RKO (cell line): ENCODE measurements around the gene KLHL18.
A peak's percentile ranks its signal among the peaks of the same experiment; 100 is the strongest.
"Not testable (repeated sequence)": the region's sequence is repeated elsewhere in the genome, so short reads cannot be mapped to it uniquely, and the experiment has no call there.

Source experiments
- DNase-seq: peaks from one replicate; pipeline ENCODE4 v3.0.0-alpha.2; 2016; ENCODE audit warnings: low spot score

KLHL18 gene

DNA sequence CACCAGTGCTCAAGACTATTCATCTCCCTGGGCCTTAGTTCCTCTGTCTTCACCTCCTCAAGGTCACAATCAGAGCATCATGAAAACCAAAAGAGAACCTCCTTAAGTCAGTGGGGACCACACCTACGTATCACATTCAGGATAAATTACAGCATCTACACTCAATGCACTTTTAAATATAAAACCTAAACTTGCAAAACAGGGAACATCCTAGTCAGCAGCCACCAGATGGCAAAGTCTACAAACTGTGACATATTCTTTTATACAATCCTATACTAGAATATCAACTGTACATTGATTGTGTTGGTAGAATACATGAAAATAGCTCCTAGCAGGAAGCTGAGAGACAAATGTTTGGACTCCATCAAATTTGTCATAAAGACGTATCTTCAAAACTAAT, 8.1 kb upstream of the KLHL18 start:
- DNase-seq, result no peak

DNA sequence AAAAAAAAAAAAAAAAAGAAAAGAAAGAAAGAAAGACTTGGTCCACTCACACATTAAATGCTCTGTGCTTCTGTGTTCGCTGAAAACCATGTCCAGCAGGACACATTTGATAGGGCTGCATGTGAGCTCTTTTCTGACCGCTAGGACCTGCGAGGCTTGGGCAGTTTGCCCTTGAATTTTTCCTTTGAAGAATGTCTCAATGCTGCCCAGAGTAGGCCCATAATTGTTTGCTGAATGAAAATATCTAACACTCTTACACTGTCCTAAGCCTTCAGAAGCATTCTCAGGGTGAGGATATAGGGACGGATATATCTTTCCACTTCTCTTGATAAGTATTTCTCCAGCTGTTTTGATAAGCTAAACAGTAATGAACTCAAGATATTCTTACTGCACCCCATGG, 6.2 kb upstream of the KLHL18 start:
- no peak for DNase-seq

DNA sequence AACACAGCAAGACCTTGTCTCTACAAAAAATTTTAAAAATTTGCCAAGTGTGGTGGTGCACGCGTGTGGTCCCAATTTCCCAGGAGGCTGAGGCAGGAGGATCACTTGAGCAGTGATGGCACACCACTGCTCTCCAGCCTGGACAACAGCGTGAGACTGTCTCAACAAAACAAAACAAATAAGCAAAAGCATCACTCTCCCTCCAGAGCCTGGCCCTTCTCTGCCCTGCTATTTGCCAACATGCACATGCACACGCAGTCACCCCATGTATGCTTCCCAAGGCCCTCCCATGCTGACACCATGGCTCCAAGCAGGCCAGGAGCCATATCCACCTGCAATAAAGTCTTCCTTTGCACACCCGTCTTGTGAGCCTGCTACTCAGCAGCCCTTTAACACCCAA, 2.2 kb upstream of the KLHL18 start:
- DNase-seq, result no peak

DNA sequence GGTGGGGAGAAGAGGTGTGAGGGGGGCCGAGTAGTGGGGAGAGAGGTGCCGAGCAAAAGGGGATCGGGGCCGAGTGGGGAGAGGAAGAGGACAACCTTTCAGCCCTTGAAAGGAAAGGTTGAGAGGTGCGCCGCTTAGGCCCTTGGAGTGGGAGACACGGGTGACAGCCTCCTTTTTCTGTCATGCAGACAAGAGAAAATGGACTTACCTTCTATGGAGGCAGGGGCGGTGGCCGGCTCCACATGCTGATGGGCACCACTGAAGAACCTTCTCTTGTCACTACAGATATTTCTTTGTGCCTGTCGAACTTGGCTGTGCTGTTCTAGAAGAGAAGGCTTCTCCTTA, 421 bp downstream of the KLHL18 start:
- peak; percentile 32 for DNase-seq

DNA sequence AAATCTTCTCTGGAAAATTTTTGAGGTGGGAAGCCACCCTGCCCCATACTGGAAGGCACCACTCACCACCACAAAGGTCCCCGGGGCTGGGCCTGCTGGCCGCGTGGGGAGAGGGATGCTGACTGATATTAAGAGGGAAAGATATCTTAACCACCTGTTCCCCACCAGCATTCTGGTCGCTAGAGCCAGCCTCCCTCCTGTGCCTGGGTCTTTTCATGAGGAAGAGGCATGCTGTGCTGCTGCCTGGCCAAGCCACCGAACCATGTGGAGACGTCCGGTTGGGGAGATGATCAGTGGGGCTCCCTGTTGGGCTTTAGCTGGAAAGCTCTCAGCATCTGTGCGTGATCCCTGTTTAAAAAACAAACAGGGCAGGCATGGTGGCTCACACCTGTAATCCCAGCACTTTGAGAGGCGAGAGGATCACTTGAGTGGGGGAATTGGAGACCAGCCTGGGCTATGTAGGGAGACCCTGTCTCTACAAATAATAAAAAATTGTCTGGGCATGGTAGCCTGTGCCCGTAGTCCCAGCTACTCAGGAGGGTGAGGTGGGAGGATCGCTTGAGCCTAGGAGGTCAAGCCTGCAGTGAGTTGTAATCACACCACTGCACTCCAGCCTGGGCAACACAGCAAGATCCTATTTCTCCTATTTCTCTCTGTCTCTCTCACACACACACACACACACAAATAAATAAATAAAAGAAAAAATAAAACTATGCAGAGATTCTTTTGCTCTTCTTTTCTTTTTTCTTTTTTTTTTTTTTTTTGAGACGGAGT, 1.0 kb downstream of the KLHL18 start:
- peak; percentile 42 for DNase-seq

DNA sequence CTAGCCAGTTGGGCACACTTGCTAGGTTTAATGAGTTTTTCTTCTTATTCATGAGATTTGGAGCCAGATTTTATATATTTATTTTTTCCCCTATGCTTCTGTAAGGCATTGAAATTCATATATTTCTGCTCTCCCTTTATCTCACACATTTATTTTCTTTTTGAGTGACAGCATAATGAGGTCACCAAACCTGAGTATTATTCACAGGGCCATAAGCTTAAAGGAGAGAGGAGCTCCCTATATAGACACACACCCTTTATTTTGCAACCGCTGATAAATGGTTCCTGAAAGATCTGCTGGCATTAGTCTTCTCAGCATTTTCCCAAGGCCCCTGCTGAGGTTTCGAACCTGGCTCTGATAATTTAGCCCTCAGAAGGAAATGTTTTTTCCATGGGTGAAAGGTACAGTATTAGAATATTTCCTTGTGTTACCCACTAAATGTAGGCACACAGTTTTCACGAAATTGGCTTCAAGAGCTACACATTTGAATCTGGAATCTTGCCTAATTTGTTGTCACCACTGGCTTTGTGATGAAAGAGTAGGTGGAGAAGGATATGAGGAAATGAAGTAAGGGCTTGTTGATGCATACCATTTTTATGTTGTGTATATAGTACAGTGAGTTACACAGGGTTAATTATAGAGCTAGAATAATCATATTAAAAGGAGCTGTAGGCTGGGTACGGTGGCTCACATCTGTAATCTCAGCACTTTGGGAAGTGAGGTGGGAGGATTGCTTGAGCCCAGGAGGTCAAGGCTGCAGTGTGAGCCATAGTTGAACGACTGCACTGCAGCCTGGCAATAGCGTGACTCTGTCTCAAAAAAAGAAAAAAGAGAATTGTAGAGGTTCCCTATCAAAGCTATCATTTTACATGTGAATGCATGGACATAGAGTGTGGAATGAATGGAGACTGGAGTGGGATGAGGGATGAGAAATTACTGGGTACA, 6.5 kb downstream of the KLHL18 start:
- no peak for DNase-seq

DNA sequence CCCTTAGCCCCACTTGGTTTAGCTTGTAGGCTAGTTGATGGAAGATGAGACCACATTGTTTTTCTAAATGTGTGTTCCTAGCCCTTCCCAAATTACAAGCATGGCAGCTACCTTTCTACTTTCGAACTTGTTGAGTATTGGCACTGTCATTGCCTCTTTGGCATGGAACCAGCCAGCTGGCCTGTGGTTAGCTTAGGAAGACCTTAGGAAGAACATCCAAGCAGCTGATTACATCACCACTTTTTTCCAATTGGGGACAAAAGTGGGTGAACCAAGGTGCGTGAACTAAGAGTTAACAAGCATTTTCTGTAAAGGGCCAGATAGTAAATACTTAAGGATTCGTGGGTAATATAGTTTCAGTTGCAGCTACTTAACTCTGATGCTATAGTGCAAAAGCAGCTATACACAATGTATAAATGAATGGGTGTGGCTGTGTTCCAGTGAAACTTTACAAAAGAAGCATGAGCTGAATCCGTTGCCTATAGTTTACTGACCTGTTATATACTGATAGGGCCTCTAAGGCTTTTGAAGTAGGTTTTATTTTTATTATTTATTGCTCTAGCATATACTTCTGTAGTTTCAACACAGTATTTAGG, 8.5 kb downstream of the KLHL18 start:
- no peak for DNase-seq

DNA sequence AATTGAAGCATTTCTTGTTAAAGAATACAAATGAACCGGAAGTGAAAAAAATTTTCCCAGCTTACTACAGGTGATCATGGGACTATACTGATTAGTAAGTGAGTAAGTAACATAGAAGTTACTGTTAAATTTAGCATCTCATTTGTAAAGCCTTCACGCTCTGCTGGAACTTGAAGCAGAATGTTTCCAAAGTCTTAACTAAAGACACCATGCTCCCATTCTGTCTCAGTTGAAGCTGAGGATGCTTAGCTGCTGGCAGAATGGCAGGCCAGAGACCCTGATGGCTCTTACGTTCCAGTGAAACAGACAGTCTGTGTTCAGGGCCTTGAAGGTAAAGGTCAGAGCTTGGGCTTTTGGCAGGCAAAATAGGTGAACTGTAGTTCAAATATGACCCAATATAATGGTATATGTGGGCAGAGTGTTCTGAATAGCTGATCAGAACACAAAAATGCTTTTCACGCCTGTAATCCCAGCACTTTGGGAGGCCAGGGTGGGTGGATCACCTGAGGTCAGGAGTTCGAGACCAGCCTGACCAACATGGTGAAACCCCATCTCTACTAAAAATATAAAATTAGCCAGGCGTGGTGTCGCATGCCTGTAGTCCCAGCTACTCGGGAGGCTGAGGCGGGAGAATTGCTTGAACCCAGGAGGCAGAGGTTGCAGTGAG, 9.1 kb downstream of the KLHL18 start:
- not testable (repeated sequence) for DNase-seq

DNA sequence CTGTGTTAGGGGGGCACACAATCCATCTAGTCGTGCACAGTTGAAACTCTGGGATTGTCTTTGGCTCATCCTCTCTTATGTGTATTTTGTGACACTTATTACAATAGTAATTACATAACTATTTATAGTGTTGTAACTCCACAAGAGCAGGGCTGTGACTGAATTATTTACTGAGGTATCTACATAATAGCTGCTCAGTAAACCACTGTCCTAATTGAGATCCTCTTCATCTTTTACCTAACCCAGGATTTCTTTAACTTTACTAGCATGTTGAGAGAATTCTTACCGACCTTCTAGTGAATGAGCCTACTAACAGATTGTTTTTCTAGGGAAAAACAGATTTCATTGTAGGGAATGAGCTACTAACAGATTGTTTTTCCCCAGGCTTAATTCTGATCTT, 11.1 kb downstream of the KLHL18 start:
- no peak for DNase-seq

DNA sequence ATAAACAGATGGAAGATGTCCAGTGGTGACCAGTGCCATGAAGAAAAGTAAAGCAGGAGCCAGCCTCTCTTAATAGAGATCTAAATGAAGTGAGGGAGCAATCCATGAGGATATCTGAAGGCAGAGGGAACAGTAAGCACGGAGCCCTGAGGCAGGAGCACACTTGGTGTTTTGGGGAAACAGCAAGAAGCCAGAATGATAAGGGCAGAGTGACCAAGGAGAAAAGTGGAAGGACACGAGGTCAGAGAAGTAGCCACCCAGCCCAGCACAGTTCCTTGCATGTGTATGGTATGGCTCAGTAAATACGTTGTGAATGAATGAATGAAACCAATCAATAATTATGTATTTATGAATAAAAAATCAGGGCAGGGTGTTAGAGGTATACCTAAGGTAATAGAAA, 11.6 kb downstream of the KLHL18 start:
- DNase-seq, result no peak

DNA sequence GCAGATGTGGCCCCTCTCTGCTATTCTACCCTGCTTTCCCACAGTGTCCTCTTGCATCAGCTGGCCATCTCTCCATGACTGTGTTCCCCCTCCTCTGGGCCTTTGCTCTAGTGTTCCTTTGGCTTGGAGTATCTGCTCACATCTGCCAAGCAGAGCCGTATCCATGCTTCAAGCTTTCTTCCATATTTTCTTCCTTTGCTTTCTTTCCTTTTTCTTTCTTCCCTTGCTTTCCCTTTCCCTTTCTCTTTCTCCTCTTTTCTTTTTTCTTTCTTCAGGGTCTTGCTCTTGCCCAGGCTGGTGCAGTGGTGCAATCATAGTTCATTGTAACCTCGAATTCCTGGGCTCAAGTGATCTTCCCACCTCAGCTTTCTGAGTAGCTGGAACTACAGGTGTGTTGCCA, 12.6 kb downstream of the KLHL18 start:
- DNase-seq, result no peak

DNA sequence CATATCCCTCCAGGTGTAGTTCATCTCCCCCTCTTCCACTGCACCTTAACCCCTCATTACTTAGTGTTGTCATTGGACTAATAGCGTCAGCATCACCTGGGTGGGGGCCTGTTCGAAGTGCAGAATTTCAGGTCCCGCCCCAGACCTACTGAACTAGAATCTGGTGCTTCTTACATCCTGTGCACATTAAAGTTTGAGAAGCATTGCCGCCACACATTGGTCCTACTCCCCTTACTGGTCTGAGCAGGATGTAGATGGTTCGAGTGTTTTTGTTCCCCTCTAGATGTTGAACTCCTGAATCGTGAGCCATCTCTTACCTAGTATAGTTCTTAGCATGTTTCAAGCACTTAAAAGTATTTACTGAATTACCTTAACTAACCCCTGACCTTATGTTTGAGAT, 13.2 kb downstream of the KLHL18 start:
- no peak for DNase-seq

DNA sequence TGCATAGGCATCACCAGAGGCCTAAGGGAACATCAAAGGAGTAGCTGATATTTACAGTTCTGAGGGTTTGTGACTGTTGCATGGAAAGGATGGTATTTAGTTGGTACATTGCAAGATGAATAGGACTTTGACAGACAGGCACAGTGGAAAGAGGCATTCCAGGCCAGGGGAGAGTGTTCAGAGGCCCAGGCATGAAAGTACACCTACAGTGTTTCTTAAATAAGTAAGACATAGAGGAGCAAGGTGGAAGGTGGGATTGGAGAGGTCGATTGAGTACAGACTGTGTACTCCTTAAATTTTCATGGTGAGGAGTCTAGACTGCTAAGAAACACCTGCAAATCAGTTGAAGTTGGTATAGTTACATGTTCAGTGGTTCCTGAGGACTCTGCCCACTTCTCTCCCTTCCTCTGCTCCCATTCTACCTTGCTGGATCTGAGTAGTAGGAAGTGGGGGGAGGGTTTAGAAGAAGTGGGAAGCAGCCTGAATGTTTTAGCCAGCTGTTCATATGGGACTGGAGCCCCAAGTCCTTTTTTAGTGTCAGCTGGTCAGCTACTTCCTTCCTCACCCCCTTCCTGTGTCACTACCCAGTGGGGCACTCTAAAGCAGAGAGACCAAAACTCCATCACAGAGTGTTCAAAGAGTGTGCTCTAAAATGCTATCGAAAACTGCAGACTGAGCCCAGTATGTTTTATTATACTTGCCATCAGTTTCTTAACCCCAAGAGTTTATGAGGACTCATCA, 14.0 kb downstream of the KLHL18 start:
- DNase-seq, result no peak

DNA sequence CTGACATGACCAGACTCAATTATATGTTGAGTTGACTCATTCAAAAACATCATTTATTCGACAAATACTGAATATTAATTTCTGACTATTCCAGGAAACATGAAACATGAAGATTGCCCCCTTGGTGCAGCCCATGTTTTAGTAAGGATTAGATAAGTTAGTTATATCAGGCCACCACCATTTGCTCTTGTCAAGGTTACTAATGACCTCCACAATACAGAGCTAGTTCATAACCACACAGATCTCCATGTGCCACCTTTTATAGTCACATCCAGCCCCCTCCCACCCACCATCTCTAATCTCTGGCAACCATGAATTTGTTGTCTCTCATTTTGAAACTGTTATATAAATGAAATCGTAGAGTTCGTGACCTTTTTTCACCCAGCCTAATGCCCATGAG, 15.7 kb downstream of the KLHL18 start:
- no peak for DNase-seq

DNA sequence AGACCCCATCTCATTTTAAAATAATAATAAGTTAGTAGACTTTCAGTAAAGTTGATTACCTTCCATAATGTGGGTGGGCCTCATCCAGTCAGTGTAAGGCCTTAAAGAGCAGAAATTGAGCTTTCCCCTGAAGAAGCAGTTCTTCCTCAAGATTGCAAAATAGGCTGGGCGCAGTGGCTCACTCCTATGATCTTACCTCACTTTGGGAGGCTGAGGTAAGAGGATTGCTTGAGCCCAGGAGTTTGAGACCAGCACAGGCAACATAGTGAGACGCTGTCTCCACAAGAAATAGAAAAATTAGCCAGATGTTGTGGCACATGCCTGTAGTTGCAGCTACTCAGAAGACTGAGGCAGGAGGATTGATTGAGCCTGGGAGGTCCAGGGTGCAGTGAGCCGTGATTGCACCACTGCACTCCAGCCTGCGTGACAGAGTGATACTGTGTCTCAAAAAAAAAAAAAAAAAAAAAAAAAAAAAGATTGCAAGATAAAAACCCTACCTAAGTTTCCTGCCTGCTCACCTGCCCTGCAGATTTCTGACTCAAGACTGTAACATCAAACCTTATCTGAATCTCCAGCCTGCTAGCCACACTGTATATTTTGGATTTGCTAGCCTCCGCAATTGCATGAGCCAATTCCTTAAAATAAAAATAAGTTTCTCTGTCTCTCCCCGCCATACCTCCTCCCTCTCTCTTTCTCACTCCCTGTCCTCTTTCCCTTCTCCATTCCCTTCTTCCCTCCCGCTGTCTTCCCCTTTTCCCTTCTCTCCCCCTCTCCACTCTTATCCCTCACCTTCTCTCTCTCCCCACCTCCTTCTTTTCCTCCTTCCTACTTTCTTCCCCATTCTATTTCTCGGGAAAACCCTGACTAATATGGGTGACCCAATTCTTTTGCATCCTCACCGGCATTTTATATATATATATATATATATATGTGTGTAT, 16.9 kb downstream of the KLHL18 start:
- no peak for DNase-seq

DNA sequence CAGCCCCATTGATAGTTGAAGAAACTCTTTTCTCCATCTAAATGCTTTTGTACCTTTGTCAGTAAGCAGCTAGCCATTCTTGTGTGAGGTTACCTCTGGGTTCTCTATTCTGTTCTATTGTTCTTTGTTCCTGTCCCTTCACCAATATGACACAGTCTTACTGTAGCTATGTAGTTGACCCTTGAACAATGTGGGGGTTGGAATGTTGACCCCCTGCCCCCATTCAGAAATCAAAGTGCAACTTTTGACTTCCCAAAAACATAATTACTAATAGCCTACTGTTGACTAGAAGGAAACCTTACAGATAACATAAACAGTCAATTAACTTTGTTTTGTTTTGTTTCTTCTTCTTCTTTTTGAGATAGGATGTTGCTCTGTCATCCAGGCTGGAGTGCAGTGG, 18.7 kb downstream of the KLHL18 start:
- no peak for DNase-seq

DNA sequence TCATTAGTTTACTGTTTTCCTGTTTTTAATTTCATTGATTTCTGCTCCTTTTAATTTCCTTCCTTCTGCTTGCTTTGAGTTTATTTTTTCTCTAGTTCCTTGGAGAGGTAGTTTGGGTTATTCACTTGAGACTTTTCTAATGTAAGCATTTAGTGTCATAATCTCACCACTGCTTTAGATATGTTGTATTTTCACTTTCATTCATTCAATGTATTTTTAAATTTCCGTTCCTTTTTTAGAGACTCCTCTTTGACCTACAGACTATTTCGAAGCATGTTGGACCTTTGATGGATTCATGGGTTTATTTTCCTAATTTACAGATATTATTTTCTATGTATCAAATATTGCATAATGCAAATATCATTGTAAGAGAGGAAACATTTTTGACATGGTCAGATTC, 23.3 kb downstream of the KLHL18 start:
- DNase-seq, result no peak

DNA sequence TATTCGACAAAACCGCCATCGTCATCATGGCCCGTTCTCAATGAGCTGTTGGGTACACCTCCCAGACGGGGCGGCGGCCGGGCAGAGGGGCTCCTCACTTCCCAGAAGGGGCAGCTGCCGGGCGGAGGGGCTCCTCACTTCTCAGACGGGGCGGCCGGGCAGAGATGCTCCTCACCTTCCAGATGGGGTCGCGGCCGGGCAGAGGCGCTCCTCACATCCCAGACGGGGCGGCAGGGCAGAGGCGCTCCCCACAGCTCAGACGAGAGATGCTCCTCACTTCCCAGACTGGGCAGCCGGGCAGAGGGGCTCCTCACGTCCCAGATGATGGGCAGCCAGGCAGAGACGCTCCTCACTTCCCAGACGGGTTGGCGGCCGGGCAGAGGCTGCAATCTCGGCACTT, 26.5 kb downstream of the KLHL18 start:
- not testable (repeated sequence) for DNase-seq

DNA sequence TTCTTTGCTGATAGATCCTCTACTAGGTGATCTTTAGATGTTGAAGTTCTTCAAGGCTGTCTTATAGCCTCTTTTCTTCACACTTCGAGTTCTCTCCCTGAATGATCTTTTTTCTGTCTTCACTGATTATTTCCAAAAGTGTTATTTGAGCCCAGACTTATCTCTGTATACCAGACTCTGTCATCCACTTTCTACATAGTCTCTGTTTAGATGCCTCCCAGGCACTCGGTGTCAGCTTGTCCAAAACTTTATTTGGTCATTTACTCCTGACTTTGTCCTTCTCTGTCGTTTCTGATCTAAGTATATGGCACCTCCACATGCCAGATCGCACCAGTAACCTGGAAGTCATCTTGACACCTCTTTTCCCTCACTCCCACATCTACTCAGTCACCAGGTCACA, 27.6 kb downstream of the KLHL18 start:
- DNase-seq, result no peak

DNA sequence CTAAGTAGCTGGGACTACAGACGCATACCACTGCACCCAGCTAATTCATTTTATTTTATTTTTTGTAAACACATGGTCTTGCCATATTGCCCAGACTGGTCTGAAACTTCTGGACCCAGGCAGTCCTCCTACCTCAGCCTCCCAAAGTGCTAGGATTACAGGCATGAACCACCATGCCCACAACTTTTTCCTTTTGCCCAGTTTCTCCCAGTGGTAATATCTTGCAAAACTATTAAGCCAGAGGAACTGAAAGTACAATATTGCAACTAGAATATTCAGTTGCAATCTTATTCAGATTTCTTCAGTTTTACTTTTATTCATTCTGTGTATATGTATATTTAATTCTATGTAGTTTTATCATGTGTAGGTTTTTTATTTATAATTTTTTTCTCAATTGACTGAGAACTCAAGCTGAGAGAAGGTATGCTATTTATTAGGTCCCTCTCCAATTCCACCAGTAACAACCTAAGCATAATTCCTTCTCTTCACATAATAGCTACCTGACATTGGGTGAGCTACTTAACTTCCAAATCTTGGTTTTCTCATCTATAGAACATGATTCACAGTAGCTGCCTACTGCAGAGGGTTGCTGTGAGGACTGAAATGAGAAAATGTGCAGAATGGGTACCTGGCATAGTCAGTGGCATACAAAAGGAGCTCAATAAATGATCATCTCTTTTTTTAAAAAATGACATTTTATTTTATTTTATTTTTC, 30.8 kb downstream of the KLHL18 start:
- DNase-seq, result no peak
